ENCODE results near the gene DNM3. TPM values are rescaled to one million over a fixed set of nuclear protein-coding genes. Genes with fewer than 3 reads are reported as not detected.
A peak's percentile ranks its signal among the peaks of the same experiment; 100 is the strongest.

Gene DNM3
- total RNA-seq, 6 experiments from 2014 or later = 0.25 to 0.73 (median 0.39) TPM

DNA sequence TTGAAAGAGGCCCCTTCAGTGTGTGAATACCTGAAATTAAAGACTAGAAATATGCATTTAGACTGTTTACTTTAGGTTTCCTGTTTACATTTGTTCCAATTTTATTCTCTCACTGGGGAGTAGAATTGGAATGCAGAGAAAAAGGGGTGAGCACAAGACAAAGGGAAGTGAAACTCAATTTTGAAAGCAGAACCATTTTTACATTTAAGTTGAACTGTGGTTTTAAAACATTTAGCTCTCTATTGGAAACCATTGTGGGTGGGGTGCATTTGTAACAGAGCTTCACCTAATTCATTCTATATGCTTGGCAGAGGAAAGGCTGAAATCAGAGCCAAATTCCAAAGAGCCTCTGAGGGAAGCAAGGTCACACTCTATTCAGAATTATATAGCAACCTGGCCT, 343.9 kb downstream of the DNM3 start:
- TF ChIP-seq CTCF (IDR thresholded peaks at IDR 0.05) = no peak
- Mint-ChIP-seq H3K4me1 (ENCODE audit: low read depth) (peaks cover 58% of the 10 kb centered on the region), H3K27ac (peak overlapping the region; percentile 56), H3K4me3 (peak overlapping the region; percentile 55; the same call in 1 of the 2 replicates), H3K36me3 (ENCODE audit: low read depth) (no peaks in the 10 kb centered on the region), H3K9me3 (no peaks in the 10 kb centered on the region), H3K27me3 (ENCODE audit: insufficient read depth) (no peaks in the 10 kb centered on the region)
- DNase-seq = no peak

DNA sequence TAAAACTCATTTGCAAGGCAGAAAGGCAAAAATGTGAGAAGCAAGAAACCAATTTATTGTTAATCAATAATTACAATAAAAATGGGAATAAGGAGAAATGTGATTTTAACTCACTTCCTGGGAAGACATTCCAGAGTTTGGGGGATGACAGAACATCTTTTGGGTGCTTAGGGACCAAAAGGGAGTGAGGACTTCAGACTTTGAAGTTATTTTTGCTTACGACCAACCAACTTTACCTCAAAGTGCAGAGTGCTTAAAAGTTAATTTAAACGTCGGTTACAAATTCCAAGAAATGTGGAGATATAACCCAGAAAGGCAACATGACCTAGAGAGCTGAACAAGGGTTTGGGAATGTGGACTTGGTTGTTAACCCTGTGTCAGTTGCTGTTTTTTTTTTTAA, 344.7 kb downstream of the DNM3 start:
- no peaks in the 10 kb centered on the region for H3K9me3 Mint-ChIP-seq
- H3K4me1 Mint-ChIP-seq (ENCODE audit: low read depth) = peaks cover 50% of the 10 kb centered on the region
- H3K36me3 Mint-ChIP-seq (ENCODE audit: low read depth) = no peaks in the 10 kb centered on the region
- no peaks in the 10 kb centered on the region for H3K27me3 Mint-ChIP-seq (ENCODE audit: insufficient read depth)
- H3K27ac Mint-ChIP-seq = no peak overlapping the region
- H3K4me3 Mint-ChIP-seq = no peak overlapping the region
- no peak for DNase-seq
- no peak for TF ChIP-seq CTCF (IDR thresholded peaks at IDR 0.05)

DNA sequence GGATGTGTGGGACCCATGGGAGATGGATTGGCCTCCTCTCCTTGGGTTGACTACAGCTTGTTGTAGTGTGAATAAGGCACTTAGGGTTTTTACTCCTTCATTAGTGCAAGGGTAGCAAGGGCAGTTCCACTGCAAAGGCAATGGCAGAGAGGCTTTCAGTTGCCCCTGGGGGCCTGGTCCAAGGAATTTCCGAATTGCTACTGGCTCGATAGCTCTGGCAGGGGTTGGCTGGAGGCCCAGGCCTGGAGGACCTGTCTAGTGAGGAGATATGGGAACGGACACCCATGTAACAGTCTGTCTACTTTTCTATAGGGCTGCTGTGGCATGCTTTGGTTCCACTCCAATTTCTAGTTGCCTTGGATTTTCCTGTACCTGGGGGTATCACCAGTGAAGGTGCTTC, 360.3 kb downstream of the DNM3 start:
- TF ChIP-seq CTCF (IDR thresholded peaks at IDR 0.05) = no peak
- Mint-ChIP-seq H3K4me1 (ENCODE audit: low read depth) (peaks cover 10% of the 10 kb centered on the region), H3K27me3 (ENCODE audit: insufficient read depth) (no peaks in the 10 kb centered on the region), H3K36me3 (ENCODE audit: low read depth) (peaks cover 29% of the 10 kb centered on the region), H3K9me3 (peaks cover 27% of the 10 kb centered on the region), H3K27ac (no peak overlapping the region), H3K4me3 (no peak overlapping the region)
- DNase-seq = no peak

- Mint-ChIP-seq H3K9me3 (peaks cover 15% of the 10 kb centered on the region), H3K4me1 (ENCODE audit: low read depth) (peaks cover 10% of the 10 kb centered on the region), H3K27me3 (ENCODE audit: insufficient read depth) (no peaks in the 10 kb centered on the region), H3K4me3 (peak overlapping the region; percentile 56), H3K27ac (no peak overlapping the region; the same call in 1 of the 2 replicates), H3K36me3 (ENCODE audit: low read depth) (peaks cover 16% of the 10 kb centered on the region)
- TF ChIP-seq CTCF (IDR thresholded peaks at IDR 0.05) = no peak
- no peak for DNase-seq
Measured at GRCh38 chr1:172203135-172203823, 362.0 kb downstream of the DNM3 start.

GRCh38 chr1:172203902-172204301, 362.6 kb downstream of the DNM3 start:
- peaks cover 10% of the 10 kb centered on the region for H3K4me1 Mint-ChIP-seq (ENCODE audit: low read depth)
- H3K4me3 Mint-ChIP-seq = no peak overlapping the region
- H3K27ac Mint-ChIP-seq = no peak overlapping the region
- H3K27me3 Mint-ChIP-seq (ENCODE audit: insufficient read depth) = no peaks in the 10 kb centered on the region
- TF ChIP-seq CTCF (IDR thresholded peaks at IDR 0.05) = no peak
- H3K9me3 Mint-ChIP-seq = peaks cover 9% of the 10 kb centered on the region
- DNase-seq = no peak
- H3K36me3 Mint-ChIP-seq (ENCODE audit: low read depth) = peaks cover 10% of the 10 kb centered on the region

Measured in HFFc6 (cell line).